GM18858 (cell line): ENCODE data around the gene EWSR1.

Source experiments
- ATAC-seq: cut with Tn5 transposase; IDR thresholded peaks from one replicate; pipeline ENCODE4 v1.9.1; 2021; ENCODE audit not compliant: unreplicated experiment

The EWSR1 gene

GRCh38 chr22:29302681-29303465 is 34.8 kb downstream of the EWSR1 start:
- no peak for ATAC-seq

DNA sequence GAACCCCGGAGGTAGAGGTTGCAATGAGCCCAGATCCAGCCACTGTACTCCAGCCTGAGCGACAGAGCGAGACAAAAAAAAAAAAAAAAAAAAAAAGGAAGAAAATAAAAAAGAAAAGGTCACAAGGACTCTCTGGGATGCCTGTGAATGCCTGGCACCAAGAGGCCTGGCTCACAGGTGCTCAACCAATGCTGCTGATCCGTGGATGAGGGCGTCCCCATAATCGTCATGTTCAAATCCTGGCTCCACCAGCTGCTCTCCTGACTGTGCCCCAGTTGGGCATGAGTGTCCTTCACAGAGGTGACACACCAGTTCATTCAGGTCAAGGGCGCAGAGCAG is 37.7 kb downstream of the EWSR1 start:
- no peak for ATAC-seq

DNA sequence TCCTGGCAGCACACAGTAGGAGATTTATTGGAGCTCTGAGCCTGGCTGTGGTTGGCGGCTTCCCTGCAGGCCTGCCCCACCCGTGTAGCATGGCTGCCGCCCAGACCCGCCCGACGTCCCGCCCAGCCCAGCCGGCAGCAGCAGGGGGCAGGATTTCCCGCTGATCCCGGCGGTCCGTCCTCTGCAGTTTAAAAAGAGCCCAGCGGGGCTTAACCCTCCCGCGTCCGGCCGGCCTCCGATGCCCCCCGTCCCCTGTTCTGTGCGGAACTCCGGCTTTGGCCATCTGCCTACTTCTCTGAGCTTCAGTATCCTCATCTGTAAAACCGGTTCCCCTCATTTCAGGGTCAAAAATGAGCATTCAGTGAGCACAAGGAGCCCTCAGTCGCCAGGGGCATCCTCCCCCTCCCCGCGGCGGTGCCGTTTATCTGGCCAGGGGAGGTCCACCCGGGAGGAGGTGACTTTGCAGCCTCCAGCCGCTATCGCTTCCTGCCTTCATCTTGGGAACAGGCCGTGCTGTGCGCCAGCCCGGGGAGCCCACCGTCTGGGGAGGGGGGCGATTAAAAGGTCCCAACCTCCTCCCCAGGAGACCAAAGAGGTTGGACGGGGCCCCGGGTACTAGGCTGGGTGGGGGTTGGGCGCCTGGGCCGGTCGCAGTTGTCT is 38.2 kb downstream of the EWSR1 start, which contains the start of gene GAS2L1:
TSS of gene GAS2L1 (plus strand) at position 476 of the 660 bp plus-strand sequence. CDS start 1,456 bp downstream, outside the sequence.
- no peak for ATAC-seq

- no peak for ATAC-seq
These were observed 38.9 kb downstream of the EWSR1 start for GRCh38 chr22:29306835-29307595.

- no peak for ATAC-seq
These were observed 39.6 kb downstream of the EWSR1 start for GRCh38 chr22:29307596-29308147.

DNA sequence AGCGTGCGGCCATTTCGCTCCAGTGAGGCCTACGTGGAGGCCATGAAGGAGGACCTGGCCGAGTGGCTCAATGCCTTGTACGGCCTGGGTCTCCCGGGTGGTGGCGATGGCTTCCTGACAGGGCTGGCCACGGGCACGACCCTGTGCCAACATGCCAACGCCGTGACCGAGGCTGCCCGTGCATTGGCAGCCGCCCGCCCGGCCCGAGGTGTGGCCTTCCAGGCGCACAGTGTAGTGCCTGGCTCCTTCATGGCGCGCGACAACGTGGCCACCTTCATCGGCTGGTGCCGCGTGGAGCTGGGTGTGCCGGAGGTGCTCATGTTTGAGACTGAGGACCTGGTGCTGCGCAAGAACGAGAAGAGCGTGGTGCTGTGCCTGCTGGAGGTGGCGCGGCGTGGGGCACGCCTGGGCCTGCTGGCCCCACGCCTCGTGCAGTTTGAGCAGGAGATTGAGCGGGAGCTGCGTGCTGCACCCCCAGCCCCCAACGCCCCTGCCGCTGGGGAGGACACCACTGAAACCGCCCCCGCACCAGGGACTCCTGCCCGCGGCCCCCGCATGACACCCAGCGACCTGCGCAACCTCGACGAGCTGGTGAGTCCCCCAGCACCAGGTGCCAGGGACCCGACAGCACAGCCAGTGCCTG is 40.2 kb downstream of the EWSR1 start:
- no peak for ATAC-seq

DNA sequence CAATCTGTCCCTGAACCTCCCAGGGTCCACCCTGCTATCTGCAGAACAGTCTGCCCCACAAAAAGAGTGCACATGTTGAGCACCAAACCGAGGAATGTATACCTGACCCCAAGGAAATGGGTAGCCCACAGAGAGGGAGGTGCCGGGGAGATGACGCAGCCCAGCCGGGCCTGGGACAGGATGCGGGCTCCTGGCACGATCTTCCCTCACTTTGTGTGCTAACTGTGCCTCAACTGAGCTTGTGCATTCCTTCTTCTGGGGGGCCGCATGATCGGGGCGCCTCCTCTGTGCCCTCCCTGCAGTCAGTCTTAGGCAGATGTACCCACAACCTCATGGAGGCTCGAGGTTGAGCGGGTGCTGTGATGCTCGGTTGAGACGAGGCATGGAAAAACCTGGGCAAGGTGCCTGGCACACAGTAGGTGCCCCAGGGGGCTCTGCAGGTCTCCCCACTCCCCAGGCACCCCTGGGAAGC is 40.8 kb downstream of the EWSR1 start:
- no peak for ATAC-seq

- ATAC-seq: no peak
These were observed 41.4 kb downstream of the EWSR1 start for GRCh38 chr22:29309332-29310064.

DNA sequence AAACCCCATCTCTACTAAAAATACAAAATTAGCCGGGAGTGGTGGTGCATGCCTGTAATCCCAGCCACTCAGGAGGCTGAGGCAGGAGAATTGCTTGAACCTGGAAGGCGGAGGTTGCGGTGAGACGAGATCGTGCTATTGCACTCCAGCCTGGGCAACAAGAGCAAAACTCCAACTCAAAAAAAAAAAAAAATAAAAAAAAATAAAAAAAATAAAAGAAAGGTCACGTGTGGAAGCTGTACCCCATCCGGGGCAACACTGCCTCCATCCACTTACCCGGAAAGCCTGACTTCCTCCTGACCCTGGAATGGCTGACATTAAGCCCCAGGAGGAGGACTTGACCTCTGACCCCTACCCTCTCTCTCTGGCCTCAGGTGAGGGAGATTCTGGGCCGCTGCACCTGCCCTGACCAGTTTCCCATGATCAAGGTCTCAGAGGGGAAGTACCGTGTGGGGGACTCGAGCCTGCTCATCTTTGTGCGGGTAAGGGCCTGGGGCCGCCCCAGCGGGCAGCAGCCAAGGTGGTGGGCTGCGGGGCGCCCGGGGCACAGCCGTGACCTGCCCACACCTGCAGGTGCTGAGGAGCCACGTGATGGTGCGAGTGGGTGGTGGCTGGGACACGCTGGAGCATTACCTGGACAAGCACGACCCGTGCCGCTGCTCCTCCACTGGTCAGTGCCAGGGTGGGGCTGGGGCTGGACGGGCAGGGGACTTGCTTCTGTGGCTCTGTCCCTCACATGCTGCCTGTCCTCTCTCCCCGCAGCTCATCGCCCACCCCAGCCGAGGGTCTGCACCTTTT is 42.2 kb downstream of the EWSR1 start:
- no peak for ATAC-seq

GRCh38 chr22:29310863-29311339 is 42.8 kb downstream of the EWSR1 start:
- ATAC-seq: no peak

- no peak for ATAC-seq
These were observed 43.6 kb downstream of the EWSR1 start for GRCh38 chr22:29311464-29312217.

DNA sequence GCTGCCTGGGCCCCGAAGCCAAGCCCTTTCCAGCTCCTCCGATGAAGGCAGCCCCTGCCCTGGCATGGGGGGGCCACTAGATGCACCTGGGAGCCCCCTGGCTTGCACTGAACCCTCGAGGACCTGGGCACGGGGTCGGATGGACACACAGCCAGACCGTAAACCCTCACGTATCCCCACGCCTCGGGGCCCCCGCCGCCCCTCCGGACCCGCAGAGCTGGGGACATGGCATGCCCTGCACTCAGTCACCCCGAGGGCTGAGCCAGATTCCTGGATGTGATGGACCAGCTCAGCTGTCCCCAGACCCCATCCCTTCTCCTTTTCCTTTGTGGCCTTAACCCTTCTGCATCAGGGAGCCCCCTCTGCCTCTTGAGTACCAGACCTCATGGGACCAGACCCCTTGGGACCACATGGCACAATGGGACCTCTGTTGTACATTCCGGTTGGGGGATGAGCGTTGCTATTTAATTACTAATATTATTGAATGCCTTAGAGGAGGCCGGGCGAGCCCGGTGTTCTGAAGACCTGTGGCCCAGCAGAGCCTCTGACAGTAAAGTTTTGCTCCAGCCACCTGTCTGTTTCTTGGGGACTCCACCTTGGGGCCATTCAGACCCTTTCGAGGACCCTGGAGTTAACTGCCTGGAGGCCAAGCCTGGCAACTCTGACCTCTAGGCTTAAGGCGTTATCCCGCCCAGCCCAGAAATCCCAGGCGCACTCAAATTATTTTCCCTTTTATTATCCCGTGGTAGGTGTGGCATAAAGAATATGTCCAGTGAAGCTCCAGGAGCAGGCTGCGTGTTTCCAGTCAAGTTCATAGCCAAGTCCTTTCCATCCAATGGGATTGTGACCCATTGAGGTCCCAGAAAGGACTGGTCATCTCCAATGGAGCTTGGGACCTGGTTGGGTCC is 44.4 kb downstream of the EWSR1 start:
- ATAC-seq: no peak

DNA sequence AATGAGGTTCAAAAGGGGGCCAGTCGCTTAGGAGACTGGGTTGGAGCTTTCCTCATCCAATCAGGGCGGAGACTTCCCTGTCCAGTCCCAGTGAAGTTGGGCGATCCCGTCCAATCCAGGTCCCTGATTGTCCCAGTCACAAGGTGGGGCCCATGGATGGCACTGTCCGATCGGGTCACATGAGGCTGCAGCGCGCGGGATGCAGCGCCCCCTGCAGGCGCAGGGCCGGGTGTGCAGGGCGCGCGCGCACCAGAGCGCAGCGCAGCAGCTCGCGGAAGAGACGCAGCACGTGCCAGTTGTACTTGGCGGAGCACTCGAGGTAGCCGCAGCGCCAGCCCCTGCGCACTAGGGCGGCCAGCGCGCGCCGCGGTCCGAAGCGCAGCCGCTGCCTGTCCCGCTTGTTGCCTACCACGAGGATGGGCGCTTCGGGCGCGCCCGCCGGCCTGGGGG is 45.1 kb downstream of the EWSR1 start:
- ATAC-seq: no peak

DNA sequence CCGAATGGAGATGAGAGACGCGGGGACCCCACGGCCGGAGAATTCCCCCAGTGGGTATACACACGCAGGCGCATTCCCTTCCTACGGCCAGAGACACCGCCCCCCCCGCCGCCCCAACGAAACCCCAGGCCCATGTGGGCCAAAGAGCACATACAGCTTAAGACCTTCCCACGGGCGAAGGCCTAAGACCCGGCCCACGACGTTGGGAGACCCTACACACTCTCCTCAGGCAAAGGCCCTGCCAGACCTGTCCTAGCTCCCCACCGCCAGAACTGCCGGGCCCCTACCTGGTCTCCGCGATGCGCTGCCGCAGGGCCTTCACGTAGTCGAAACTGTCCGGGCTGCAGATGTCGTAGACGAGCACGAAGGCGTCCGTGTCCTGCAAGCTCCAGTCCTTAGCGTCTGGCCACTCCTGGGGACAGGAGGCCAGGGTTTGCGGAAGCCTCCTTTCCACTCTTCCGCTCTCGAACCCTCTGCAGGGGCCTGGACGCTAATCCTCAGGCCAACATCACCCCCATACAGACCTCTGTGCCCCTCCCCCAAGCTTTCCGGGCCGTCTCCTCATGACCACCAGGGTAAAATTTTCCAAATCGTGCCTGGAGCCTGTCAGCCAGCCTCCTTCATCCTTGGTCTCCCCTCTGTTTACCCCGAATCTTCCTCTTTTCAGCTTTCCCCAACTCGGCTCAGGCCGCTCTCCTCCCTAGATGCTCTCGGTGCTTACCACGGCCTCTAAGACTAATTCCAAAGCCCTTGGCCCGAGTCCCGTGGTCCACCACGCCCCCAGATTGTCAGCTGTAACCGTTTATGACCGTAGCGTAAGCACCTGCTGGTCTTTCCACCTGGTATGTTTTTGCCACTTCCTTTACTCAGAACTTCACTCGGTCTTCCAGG is 45.8 kb downstream of the EWSR1 start:
- no peak for ATAC-seq

DNA sequence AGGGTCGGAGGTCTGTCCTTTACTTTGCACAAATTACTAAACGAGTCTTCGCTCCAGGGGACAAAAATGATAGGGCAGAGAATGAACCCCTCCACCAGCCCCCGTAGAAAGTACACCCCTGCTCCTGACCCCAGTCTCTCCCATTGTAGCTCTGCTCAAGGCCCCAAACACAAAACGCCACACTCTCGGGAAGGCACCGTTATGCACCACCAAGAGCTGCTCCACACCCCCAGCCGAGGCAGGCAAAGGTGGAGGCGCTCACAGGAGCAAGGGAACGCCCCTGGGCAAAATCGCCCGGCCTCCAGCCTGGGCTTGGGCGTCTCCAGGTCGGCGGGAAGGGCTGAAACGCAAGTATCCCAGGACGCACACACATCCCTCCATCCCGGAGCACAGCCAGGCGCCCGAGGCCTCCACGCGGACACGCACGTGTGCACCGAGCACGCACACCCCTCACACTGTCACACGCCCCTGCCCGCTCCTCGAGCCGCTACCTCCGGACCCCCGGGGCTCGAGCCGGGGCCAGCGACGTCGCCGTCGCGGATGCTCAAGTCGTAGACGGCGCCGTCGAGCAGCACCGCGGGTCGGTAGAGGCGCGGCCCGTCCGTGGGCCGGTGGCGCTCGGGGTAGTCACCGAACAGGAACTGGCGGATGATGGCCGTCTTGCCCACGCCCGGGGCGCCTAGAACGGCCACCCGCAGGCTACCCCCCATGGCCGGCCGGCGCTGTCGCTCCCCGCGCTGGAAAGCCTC is 46.6 kb downstream of the EWSR1 start:
- ATAC-seq: no peak
